Retinal pigment epithelial cell (primary cell): ENCODE measurements around the gene CABP5.

Experiments used
- DNase-seq: peaks from one replicate; pipeline ENCODE4 v3.0.0-alpha.2; 2010; ENCODE audit warnings: low read depth
- H3K4me3 ChIP-seq: 2 replicates; pipeline ENCODE4 v1.5.1; 2011; ENCODE audit warnings: mild to moderate bottlenecking, low read length, control low read depth, moderate library complexity
- TF ChIP-seq, protein P1 (sequence below): conservative IDR thresholded peaks from 2 replicates; pipeline ENCODE4 v1.5.1; 2011; ENCODE audit warnings: low read depth, low read length, control low read depth, inconsistent platforms

The CABP5 gene

DNA sequence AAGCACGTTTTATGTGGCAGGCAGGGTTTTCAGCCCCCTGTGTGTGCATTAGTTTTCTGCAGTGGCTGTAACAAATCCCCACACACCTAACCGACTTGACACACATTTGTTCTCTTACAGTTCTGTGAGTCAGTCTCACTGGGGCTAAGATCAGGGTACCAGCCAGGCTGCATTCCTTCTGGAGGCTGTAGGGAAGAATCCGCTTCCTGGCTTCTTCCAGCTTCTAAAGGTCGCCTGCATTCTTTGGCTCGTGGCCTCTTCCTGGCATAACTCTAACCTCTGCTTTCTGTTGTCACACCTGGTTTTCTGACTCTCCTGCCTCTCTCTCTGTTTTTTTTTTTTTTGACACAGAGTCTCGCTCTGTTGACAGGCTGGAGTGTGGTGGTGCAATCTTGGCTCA, 43.0 kb downstream of the CABP5 start:
- DNase-seq: no peak
- TF ChIP-seq, protein P1, sequence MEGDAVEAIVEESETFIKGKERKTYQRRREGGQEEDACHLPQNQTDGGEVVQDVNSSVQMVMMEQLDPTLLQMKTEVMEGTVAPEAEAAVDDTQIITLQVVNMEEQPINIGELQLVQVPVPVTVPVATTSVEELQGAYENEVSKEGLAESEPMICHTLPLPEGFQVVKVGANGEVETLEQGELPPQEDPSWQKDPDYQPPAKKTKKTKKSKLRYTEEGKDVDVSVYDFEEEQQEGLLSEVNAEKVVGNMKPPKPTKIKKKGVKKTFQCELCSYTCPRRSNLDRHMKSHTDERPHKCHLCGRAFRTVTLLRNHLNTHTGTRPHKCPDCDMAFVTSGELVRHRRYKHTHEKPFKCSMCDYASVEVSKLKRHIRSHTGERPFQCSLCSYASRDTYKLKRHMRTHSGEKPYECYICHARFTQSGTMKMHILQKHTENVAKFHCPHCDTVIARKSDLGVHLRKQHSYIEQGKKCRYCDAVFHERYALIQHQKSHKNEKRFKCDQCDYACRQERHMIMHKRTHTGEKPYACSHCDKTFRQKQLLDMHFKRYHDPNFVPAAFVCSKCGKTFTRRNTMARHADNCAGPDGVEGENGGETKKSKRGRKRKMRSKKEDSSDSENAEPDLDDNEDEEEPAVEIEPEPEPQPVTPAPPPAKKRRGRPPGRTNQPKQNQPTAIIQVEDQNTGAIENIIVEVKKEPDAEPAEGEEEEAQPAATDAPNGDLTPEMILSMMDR: no peak
- no peak overlapping the region for H3K4me3 ChIP-seq

DNA sequence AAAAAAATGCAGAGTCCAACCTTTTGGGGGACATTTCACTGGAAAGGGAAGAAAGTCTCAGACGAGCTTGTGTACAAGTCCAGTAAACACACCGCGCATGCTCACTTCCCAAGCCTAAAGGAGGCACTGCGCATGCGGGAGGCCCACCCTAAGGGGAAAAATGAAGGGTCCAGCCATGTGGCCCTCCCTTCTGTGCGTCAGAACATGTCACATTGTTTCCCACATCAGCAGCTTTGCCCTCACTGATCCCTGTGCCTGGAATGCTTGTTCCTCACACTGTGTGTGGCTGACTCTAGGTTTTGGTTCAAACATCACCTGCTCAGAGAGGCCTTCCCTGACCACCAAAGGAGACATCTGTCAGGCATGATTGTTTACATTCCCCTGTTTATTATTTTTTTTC, 45.1 kb downstream of the CABP5 start:
- no peak for DNase-seq
- no peak overlapping the region for H3K4me3 ChIP-seq
- TF ChIP-seq, protein P1: no peak

DNA sequence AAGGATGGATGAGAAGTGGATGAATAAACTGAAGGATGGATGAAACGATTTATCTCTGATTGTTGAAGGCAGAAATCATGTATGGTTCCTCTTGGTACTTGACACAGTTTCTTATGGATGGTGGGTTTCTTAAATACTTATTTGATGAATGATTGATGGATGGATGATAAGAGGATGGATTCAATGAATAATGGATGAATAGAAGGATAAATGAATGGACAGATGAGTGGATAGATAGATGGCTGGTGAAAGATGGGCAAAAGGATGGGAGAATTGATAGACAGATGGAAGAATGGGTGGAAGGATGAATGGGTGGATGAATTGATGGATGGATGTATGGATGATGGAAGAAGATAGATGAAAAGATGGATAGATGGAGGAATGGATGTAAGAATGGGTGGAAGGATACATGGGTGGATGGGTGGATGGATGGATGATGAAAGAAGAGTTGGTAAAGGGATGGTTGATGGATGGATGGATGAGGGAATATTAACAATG, 47.6 kb downstream of the CABP5 start:
- no peak for DNase-seq
- no peak overlapping the region for H3K4me3 ChIP-seq
- TF ChIP-seq, protein P1: no peak

DNA sequence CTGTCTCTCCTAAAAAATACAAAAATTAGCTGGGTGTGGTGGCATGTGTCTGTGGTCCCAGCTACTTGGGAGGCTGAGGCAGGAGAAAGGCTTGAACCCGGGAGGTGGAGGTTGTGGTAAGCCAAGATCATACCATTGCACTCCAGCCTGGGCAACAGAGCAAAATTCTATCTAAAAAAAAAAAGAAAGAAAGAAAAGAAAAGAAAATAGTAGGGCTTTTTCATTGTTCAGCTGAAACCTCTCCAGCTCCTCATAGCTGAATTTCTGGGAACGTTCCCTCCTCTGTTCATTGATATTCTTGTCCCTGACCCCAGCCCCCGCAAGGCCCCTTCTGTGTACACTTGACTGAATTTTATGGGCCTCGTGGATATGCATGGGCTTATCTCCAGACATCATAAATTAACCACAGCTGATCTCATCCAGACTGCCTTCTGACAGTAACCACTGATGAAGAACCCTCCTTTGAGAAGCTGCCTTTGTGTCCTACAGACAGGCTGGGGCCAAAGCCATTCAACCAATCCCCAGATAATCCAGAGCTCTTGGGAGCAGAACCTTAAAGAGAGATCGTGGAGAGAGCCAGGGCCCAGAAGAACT, 49.6 kb downstream of the CABP5 start, which contains the start of gene ELSPBP1:
Gene ELSPBP1 (plus strand): TSS at position 424 of the 594 bp plus-strand sequence. CDS start 14,036 bp downstream, outside the sequence.
- no peak for DNase-seq
- TF ChIP-seq, protein P1: no peak
- no peak within 1 kb of the TSS for H3K4me3 ChIP-seq

DNA sequence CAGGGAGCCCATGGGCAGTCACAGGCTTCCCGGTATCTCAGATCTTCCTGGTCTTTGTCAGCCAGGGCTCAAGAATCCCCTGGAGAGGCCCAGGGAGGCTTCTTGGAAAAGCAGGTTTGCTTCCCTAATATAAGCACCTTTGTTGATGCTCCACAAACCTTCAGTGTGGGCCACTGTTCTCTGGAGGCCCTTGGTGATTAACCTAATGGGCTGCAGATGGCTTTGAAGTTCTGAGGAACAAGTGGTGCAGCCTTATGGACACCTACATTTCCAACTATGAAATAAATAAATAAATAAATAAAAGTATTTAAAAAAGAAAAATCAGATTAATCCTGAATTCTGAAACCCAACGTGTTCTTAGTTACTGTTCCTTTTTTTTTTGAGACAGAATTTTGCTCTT, 51.8 kb downstream of the CABP5 start, which contains the start of gene BSPH1:
Gene BSPH1 (minus strand): TSS at position 101 of the 400 bp plus-strand sequence. CDS start 89 bp downstream, at position 12.
- TF ChIP-seq, protein P1: no peak
- DNase-seq: no peak
- H3K4me3 ChIP-seq: no peak within 1 kb of the TSS

DNA sequence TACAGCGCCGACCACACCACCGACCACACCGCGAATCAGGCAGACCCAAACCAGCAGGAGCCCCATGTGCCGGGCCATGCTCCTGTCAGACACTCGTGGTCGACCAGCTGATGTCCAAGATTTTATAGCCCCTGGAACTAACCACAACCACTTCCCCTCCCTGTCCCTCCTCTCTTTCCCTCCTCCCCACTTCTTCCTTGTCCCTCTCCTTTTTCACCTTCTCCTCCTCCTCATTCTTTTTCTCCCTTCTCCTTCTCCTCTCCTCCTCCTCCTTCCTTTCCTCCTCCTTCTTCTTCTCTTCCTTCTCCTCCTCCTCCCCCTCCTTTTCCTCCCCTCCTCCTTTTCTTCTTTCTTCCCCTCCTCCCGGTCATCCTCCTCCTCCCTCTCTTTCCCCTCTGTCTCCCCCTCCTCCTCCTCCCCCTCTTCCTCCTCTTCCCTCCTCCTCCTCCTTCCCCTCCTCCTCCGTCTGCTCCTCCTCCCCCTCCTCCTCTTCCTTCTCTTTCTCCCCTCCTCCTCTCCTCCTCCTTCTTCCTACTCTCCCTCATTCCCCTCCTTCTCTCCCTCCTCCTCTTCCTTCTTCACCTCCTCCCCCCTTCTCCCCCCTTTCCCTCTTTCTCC, 52.6 kb downstream of the CABP5 start:
- H3K4me3 ChIP-seq: no peak overlapping the region
- TF ChIP-seq, protein P1: no peak
- DNase-seq: no peak
